Measurements from ENCODE around the gene COL9A3. TPM values are rescaled to one million over a fixed set of nuclear protein-coding genes. Genes with fewer than 3 reads are reported as not detected.
"Not testable (repeated sequence)": the region's sequence is repeated elsewhere in the genome, so short reads cannot be mapped to it uniquely, and the experiment has no call there.

Gene COL9A3
- total RNA-seq, 1 donor from 2014 or later: 78.7 TPM

GRCh38 chr20:62850333-62850974 is 33.6 kb downstream of the COL9A3 start:
- Mint-ChIP-seq H3K9me3 (ENCODE audit: unreplicated experiment) (peaks cover 13% of the 10 kb centered on the region), H3K36me3 (ENCODE audit: unreplicated experiment) (no peaks in the 10 kb centered on the region), H3K4me1 (ENCODE audit: low read depth, unreplicated experiment) (peaks cover 17% of the 10 kb centered on the region), H3K27me3 (ENCODE audit: unreplicated experiment) (peaks cover 8% of the 10 kb centered on the region), H3K27ac (ENCODE audit: unreplicated experiment) (no peak overlapping the region), H3K4me3 (ENCODE audit: unreplicated experiment) (no peak overlapping the region)
- no peak for DNase-seq
- no peak for TF ChIP-seq CTCF (IDR thresholded peaks at IDR 0.05; ENCODE audit: partially characterized antibody, unreplicated experiment)

DNA sequence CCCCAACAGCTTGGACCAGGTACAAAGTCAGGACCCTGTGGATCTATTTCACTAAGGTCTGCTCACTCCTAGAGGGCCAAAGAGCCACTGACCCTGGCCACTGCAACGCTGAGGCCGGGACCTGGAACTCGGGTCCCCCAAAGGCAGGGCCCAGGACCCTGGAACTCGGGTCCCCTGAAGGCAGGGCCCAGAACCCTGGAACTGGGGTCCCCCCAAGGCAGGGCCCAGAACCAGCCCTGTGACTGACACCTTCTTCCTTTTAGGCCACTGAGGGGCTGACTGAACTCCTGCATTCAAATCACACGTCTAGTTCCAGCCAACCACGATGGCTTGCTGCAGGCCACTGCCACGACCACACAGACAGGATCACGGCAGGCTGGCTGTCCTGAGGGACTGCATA is 35.3 kb downstream of the COL9A3 start:
- H3K9me3 Mint-ChIP-seq (ENCODE audit: unreplicated experiment): peaks cover 3% of the 10 kb centered on the region
- DNase-seq: no peak
- no peak overlapping the region for H3K27ac Mint-ChIP-seq (ENCODE audit: unreplicated experiment)
- no peak overlapping the region for H3K4me3 Mint-ChIP-seq (ENCODE audit: unreplicated experiment)
- H3K36me3 Mint-ChIP-seq (ENCODE audit: unreplicated experiment): peaks cover 1% of the 10 kb centered on the region
- peaks cover 5% of the 10 kb centered on the region for H3K4me1 Mint-ChIP-seq (ENCODE audit: low read depth, unreplicated experiment)
- H3K27me3 Mint-ChIP-seq (ENCODE audit: unreplicated experiment): no peaks in the 10 kb centered on the region
- TF ChIP-seq CTCF (IDR thresholded peaks at IDR 0.05; ENCODE audit: partially characterized antibody, unreplicated experiment): no peak

DNA sequence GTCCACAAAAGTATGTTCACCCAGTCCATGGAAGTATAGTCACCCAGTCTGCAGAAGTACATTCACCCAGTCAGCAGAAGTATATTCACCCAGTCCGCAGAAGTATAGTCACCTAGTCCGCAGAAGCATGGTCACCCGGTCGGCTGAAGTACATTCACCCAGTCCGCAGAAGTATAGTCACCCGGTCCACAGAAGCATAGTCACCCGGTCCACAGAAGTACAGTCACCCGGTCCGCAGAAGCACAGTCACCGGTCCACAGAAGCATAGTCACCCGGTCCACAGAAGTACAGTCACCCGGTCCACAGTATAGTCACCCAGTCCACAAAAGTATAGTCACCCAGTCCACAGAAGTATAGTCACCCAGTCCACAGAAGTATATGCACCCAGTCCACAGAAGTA is 36.0 kb downstream of the COL9A3 start:
- Mint-ChIP-seq H3K4me3 (ENCODE audit: unreplicated experiment) (peak overlapping the region; percentile 18), H3K27me3 (ENCODE audit: unreplicated experiment) (no peaks in the 10 kb centered on the region), H3K36me3 (ENCODE audit: unreplicated experiment) (peaks cover 6% of the 10 kb centered on the region), H3K27ac (ENCODE audit: unreplicated experiment) (peak overlapping the region; percentile 39), H3K4me1 (ENCODE audit: low read depth, unreplicated experiment) (peaks cover 1% of the 10 kb centered on the region), H3K9me3 (ENCODE audit: unreplicated experiment) (peaks cover 3% of the 10 kb centered on the region)
- DNase-seq: no peak
- no peak for TF ChIP-seq CTCF (IDR thresholded peaks at IDR 0.05; ENCODE audit: partially characterized antibody, unreplicated experiment)

- not testable (repeated sequence) for H3K4me3 Mint-ChIP-seq (ENCODE audit: unreplicated experiment); H3K27me3 Mint-ChIP-seq (ENCODE audit: unreplicated experiment); H3K4me1 Mint-ChIP-seq (ENCODE audit: low read depth, unreplicated experiment); H3K27ac Mint-ChIP-seq (ENCODE audit: unreplicated experiment); H3K9me3 Mint-ChIP-seq (ENCODE audit: unreplicated experiment); DNase-seq; H3K36me3 Mint-ChIP-seq (ENCODE audit: unreplicated experiment)
Observed at GRCh38 chr20:62853304-62853703, 36.5 kb downstream of the COL9A3 start.

DNA sequence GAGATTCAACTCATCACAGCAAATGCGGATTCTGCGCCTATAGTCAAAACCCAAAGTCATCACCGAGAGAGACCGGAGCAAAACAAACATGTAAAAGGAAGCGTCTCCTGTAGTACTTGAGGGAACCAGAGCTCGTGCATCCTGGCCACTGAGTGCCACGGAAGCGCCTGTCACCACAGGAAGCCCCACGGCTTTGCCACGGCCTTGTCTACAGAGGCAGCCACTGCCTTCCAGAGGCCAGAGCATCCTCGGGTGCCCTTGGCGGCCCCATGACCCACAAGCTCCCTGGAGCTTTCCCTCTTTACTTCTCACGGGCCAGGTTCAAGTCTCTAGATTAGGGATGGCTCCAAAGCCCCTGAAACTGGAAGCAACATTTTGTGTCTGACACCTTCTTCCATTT is 37.3 kb downstream of the COL9A3 start:
- peaks cover 6% of the 10 kb centered on the region for H3K4me1 Mint-ChIP-seq (ENCODE audit: low read depth, unreplicated experiment)
- DNase-seq: no peak
- H3K9me3 Mint-ChIP-seq (ENCODE audit: unreplicated experiment): peaks cover 3% of the 10 kb centered on the region
- peaks cover 6% of the 10 kb centered on the region for H3K36me3 Mint-ChIP-seq (ENCODE audit: unreplicated experiment)
- TF ChIP-seq CTCF (IDR thresholded peaks at IDR 0.05; ENCODE audit: partially characterized antibody, unreplicated experiment): no peak
- H3K27ac Mint-ChIP-seq (ENCODE audit: unreplicated experiment): no peak overlapping the region
- no peak overlapping the region for H3K4me3 Mint-ChIP-seq (ENCODE audit: unreplicated experiment)
- H3K27me3 Mint-ChIP-seq (ENCODE audit: unreplicated experiment): peaks cover 1% of the 10 kb centered on the region
